22Rv1 (cell line): ENCODE results near the gene DYNLL2.
"Not testable (repeated sequence)": the region's sequence is repeated elsewhere in the genome, so short reads cannot be mapped to it uniquely, and the experiment has no call there.

Source experiments
- H3K27ac ChIP-seq: fragments of 450-650 bp; 2 replicates; pipeline ENCODE4 v1.5.1; 2017
- CTCF ChIP-seq: fragments of 450-650 bp; IDR thresholded peaks from 2 replicates; pipeline ENCODE4 v1.5.1; 2017; ENCODE audit warnings: mild to moderate bottlenecking
- ZFX ChIP-seq: fragments of 450-650 bp; IDR thresholded peaks from 2 replicates; pipeline ENCODE4 v1.6.1; 2017; ENCODE audit warnings: antibody characterized with exemption, borderline replicate concordance

The DYNLL2 gene

DNA sequence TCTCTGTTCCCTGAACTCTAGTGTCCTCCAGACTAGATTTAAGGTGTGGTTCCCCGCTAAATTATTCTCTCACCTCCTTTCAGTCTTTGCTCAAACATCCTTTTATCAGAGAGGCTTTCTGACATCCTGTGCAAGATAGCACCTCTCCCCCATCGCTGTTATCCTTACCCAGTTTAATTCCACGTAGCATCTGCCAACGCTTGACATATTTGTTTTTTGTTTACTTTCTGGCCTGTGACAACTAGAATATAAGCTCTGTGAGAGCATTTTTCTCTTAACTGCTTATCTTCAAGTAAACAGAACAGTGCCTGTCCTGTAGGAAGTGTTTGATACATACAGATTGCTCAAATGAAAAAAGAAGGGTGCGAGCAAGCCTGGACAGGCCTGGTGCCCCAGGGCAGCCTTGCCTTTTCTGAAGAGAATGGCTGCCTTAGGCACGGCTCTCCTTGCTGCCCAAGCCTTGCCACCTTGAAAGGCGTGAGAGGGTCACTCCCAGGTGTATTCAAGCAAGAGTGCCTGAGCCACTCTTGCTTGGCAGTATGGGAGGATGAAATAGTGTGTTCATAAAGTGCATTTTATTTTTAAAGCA, 9.7 kb downstream of the DYNLL2 start:
- no peak overlapping the region for H3K27ac ChIP-seq
- TF ChIP-seq CTCF: no peak
- TF ChIP-seq ZFX: no peak

DNA sequence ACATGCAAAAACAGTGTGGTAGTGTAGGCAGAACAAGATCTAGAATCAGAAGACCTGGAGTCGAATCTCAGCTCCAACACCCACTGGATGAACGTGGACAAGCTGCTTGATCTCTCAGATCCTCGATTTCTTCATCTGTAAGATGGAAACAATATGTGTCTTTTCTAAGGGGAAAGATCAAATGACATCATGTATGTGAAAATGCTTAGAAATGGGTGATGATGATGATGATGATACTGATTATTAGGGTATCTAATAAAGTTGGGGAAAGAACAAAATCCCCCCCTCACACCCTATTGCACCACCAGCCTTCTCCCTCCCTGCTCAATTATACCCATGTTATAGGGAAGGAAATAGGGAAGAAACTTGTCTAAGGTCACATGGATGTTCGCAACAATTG, 10.9 kb downstream of the DYNLL2 start:
- TF ChIP-seq CTCF (no peak), ZFX (no peak)
- no peak overlapping the region for H3K27ac ChIP-seq

DNA sequence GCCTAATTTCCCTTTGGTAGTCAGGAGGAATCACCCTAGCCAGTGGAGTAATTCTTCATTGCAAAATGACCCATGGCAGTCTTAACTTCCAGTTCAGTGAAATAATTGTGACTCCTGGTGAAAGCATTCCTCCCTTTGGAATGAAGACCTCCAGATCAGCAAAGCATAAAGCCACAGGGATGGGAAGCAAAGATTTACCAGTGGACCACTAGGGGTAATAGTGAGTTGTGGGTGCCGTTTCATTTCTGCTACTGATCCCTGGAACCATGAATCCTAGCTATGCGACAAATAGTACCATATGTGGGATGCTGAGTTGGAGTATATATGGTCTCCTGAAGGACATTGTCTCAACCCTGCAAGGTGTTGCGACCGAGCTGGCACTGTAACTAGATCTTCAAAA, 13.7 kb downstream of the DYNLL2 start:
- TF ChIP-seq ZFX (no peak), CTCF (no peak)
- H3K27ac ChIP-seq: no peak overlapping the region

GRCh38 chr17:58097384-58098088, 14.3 kb downstream of the DYNLL2 start:
- H3K27ac ChIP-seq: no peak overlapping the region
- TF ChIP-seq ZFX: no peak
- TF ChIP-seq CTCF: no peak

DNA sequence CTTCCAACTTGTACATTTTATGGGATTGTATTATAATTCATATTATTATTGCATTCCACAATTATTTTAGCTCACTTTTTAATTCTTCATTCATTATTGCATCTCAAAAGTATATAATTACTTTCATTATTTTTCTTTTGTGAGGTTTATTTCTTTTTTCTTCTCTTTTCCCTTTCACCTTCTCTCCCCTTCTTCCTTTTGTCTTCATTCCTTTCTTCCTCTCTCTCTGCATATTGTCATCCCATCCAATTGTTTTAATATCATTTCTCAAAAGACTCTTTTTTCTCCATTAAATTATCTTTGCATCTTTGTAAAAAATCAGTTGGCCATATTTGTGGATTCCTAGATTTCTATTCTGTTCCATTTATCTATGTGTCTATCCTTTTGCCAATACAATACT, 17.3 kb downstream of the DYNLL2 start:
- no peak overlapping the region for H3K27ac ChIP-seq
- TF ChIP-seq ZFX: no peak
- no peak for TF ChIP-seq CTCF

DNA sequence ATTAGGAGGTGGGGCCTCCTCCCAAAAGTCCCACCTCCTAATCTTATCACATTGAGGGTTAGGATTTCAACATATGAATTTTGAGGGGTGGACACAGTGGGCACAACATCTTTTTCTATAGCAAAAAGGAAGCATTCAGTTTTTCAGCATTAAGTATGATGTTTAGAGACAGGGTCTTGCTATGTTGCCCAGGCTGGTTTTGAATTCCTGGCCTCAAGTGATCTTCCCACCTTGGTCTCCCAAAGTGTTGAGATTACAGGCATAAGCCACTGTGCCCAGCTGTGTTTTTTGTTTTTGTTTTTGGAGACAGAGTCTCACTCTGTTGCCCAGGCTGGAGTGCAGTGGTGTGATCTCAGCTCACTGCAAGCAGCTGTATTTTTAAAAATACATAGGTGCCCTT, 18.7 kb downstream of the DYNLL2 start:
- H3K27ac ChIP-seq: not testable (repeated sequence)

DNA sequence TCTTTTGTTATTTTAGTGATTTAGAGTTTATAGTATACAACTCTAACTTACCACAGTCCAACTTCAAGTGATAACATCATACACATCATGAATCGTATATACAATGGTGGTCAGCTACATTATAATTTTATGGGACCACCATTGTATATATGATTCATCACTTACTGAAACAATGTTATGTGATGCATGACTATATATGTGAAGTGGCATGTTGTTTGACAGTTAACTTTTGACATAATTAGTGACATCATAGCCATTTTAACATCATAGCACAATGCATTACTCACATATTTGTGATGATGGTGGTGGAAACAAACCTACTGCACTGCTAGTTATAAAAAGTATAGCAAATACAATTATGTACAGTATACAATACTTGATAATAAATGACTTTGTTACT, 21.9 kb downstream of the DYNLL2 start:
- no peak for TF ChIP-seq CTCF
- no peak overlapping the region for H3K27ac ChIP-seq

DNA sequence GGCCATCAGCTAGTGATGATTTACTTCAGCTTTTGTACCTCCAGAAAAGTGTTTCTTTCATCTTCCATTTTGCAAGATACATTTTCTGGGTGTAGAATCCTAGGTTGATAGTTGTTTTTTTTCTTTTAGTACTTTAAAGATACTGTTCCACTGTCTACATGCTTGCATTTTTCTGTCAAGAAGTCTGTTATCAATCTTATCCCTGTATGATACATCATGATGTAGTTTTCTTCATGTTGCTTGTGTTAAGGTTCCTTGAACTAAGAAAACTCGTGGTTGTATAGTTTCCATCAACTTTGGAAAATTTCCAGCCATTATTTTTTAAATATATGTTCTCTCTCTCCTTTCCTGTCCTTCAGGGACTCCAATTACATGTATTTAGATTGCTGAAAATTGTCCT, 24.1 kb downstream of the DYNLL2 start:
- H3K27ac ChIP-seq: no peak overlapping the region

More for the DNA sequence above, 24.1 kb downstream of the DYNLL2 start:
- TF ChIP-seq ZFX (no peak), CTCF (no peak)
